NCI-H2196 (cell line): Measurements from ENCODE around the gene TRIM75.
"Not testable (repeated sequence)": the region's sequence is repeated elsewhere in the genome, so short reads cannot be mapped to it uniquely, and the experiment has no call there.

Experiments used
- DNase-seq: peaks from one replicate; lab custom pipeline; 2025; ENCODE audit not compliant: unreplicated experiment; lab: John Stamatoyannopoulos, UW

TRIM75 gene

GRCh38 chr4:165053645-165054044 is at the start of gene TRIM75:
TSS of gene TRIM75 (plus strand) at chr4:165053866. CDS start at chr4:165059148, 5,282 bp downstream.
- no peak for DNase-seq

GRCh38 chr4:165005352-165005925 is 48.2 kb upstream of the TRIM75 start:
- no peak for DNase-seq

GRCh38 chr4:165006456-165006855 is 47.2 kb upstream of the TRIM75 start:
- no peak for DNase-seq

GRCh38 chr4:165006886-165007285 is 46.8 kb upstream of the TRIM75 start:
- DNase-seq = no peak

GRCh38 chr4:165009493-165010227 is 44.0 kb upstream of the TRIM75 start:
- no peak for DNase-seq

- no peak for DNase-seq
Measured at GRCh38 chr4:165010487-165010886, 43.2 kb upstream of the TRIM75 start.

GRCh38 chr4:165010991-165011390 is 42.7 kb upstream of the TRIM75 start:
- no peak for DNase-seq

GRCh38 chr4:165011403-165011802 is 42.3 kb upstream of the TRIM75 start:
- no peak for DNase-seq

- no peak for DNase-seq
Measured at GRCh38 chr4:165013691-165014090, 40.0 kb upstream of the TRIM75 start.

GRCh38 chr4:165016971-165017370 is 36.7 kb upstream of the TRIM75 start:
- DNase-seq = no peak

GRCh38 chr4:165019995-165020394 is 33.7 kb upstream of the TRIM75 start:
- not testable (repeated sequence) for DNase-seq

- DNase-seq = not testable (repeated sequence)
Measured at GRCh38 chr4:165025782-165026181, 27.9 kb upstream of the TRIM75 start.

GRCh38 chr4:165027762-165028402 is 25.8 kb upstream of the TRIM75 start:
- no peak for DNase-seq

GRCh38 chr4:165031436-165032211 is 22.0 kb upstream of the TRIM75 start, which contains the start of gene TRIM60:
TSS of gene TRIM60 (plus strand) at chr4:165031999. CDS start at chr4:165040073, 8,074 bp downstream.
- no peak for DNase-seq

- DNase-seq = no peak
Measured at GRCh38 chr4:165048170-165048569, 5.5 kb upstream of the TRIM75 start.

- DNase-seq = no peak
Measured at GRCh38 chr4:165052627-165053026, 1.0 kb upstream of the TRIM75 start.

- DNase-seq = no peak
Measured at GRCh38 chr4:165055601-165056000, 1.9 kb downstream of the TRIM75 start.

GRCh38 chr4:165058666-165059065 is 5.0 kb downstream of the TRIM75 start:
- DNase-seq = no peak

GRCh38 chr4:165059386-165059785 is 5.7 kb downstream of the TRIM75 start:
- DNase-seq = no peak

- no peak for DNase-seq
Measured at GRCh38 chr4:165060938-165061337, 7.3 kb downstream of the TRIM75 start.

- DNase-seq = no peak
Measured at GRCh38 chr4:165070560-165070959, 16.9 kb downstream of the TRIM75 start.
